Stomach (tissue), 19 donors: ENCODE results near the gene PHLDA1. TPM values are rescaled to one million over a fixed set of nuclear protein-coding genes. Genes with fewer than 3 reads are reported as not detected.

Experiments used
- DNase-seq, 2 donors: peaks; one replicate each; pipeline versions ENCODE4 v3.0.0 to v3.0.0-alpha.2; 2013 to 2019
- H3K27ac ChIP-seq, 5 donors: fragments of 200-600 bp in 4 of 5; sonication (generic) in 4 of 5; one replicate each; pipeline ENCODE4 v1.5.1; 2013 to 2019; ENCODE audit warnings: mild to moderate bottlenecking in 1 of 5, moderate library complexity in 1 of 5
- H3K27me3 ChIP-seq, 3 donors: fragments of 200-600 bp; sonication (generic); one replicate each; pipeline ENCODE4 v1.5.1; 2017 to 2019; ENCODE audit warnings: mixed run types in 1 of 3
- H3K36me3 ChIP-seq, 4 donors: fragments of 200-600 bp; sonication (generic); 1 replicate in 3 of 4; 2 replicates in 1 of 4; pipeline ENCODE4 v1.5.1; 2016 to 2019
- H3K4me1 ChIP-seq, 4 donors: fragments of 200-600 bp; sonication (generic); one replicate each; pipeline ENCODE4 v1.5.1; 2016 to 2019
- H3K4me3 ChIP-seq, 4 donors: fragments of 200-600 bp; sonication (generic) in 3 of 4; one replicate each; pipeline ENCODE4 v1.5.1; 2016 to 2019; ENCODE audit warnings: mild to moderate bottlenecking in 1 of 4
- H3K9me3 ChIP-seq, 4 donors: fragments of 200-600 bp; sonication (generic); one replicate each; pipeline ENCODE4 v1.5.1; 2016 to 2019
- CTCF ChIP-seq, 7 experiments: fragments of 450-650 bp in 4 of 7; fragments of 200-600 bp in 3 of 7; sonication (generic) in 3 of 7; IDR thresholded peaks; one replicate each; pipeline ENCODE4 v1.5.1; 2016 to 2019; ENCODE audit warnings: antibody characterized with exemption in 7 of 7, control low read depth in 2 of 7, mild to moderate bottlenecking in 1 of 7
- EP300 ChIP-seq: sonication (generic); formaldehyde crosslinking; IDR thresholded peaks from one replicate; pipeline ENCODE4 v1.6.1; 2017; ENCODE audit warnings: antibody characterized with exemption
- POLR2A ChIP-seq, 4 donors: fragments of 450-650 bp; IDR thresholded peaks; one replicate each; pipeline ENCODE4 v1.6.1; 2016; ENCODE audit warnings: antibody characterized with exemption in 4 of 4, control low read depth in 2 of 4, mild to moderate bottlenecking in 1 of 4, moderate library complexity in 1 of 4
- POLR2AphosphoS5 ChIP-seq, 3 donors: sonication (generic); formaldehyde crosslinking; IDR thresholded peaks; one replicate each; pipeline ENCODE4 v1.6.1; 2016; ENCODE audit warnings: antibody characterized with exemption in 3 of 3
- WGBS, 5 donors: extraction: QIAGEN DNeasy Blood & Tissue Kit in 3 of 5; methylation state at CpG; one replicate each; pipeline versions ENCODE4 v1.1.5 to v1.1.7; 2013 to 2018; 5-methylcytosine and 5-hydroxymethylcytosine counted together
- intact Hi-C: fragments of 100-400 bp; cut with DNase I; formaldehyde crosslinking; loops from one replicate; pipeline ENCODE4 v1.15.1; 2023; ENCODE audit warnings: low total_unique reads
- long read RNA-seq, 10 donors: transcript quantifications; one replicate each; lab custom pipeline, GENCODE V29; 2026
- polyA plus RNA-seq, 3 donors: library from polyadenylated mRNA; stranded (reverse); fragments of 200-250 nt; gene quantifications; one replicate each; pipeline ENCODE4 v1.2.3, GENCODE V29; 2013
- total RNA-seq, 5 donors: library from RNA; depleted of rRNA; stranded (reverse); fragments of >200 nt; gene quantifications; one replicate each; pipeline versions ENCODE4 v1.1.0 to v1.2.3, GENCODE V29; 2014 to 2016
- donor health status: healthy with polysubstance abuse.
- donor health status: Bipolar disorder and iron deficiency.
- donor health status: healthy.

Gene PHLDA1
- total RNA-seq (10 to 100 TPM in 4 of 5 donors, 1 to 10 TPM in 1; 4.9 to 62.4 (median 12.5) TPM), polyA plus RNA-seq (10 to 100 TPM; 15.3 to 26.5 (median 17.7) TPM)
- long read RNA-seq, donor 1, full-length matches to known transcripts = 8 of 8 reads
- long read RNA-seq, donor 1, partial matches to known transcripts = 0 of 8 reads
- long read RNA-seq, donor 1, other reads (novel, unspliced or antisense) = 0 of 8 reads
- long read RNA-seq, donor 2, full-length matches to known transcripts = 12 of 12 reads
- long read RNA-seq, donor 2, partial matches to known transcripts = 0 of 12 reads
- long read RNA-seq, donor 2, other reads (novel, unspliced or antisense) = 0 of 12 reads
- long read RNA-seq, donor 3, full-length matches to known transcripts = 34 of 34 reads
- long read RNA-seq, donor 3, partial matches to known transcripts = 0 of 34 reads
- long read RNA-seq, donor 3, other reads (novel, unspliced or antisense) = 0 of 34 reads
- long read RNA-seq, donor 4, full-length matches to known transcripts = 5 of 5 reads
- long read RNA-seq, donor 4, partial matches to known transcripts = 0 of 5 reads
- long read RNA-seq, donor 4, other reads (novel, unspliced or antisense) = 0 of 5 reads
- long read RNA-seq, donor 5, full-length matches to known transcripts = 41 of 41 reads
- long read RNA-seq, donor 5, partial matches to known transcripts = 0 of 41 reads
- long read RNA-seq, donor 5, other reads (novel, unspliced or antisense) = 0 of 41 reads
- long read RNA-seq, donor 6, full-length matches to known transcripts = 54 of 54 reads
- long read RNA-seq, donor 6, partial matches to known transcripts = 0 of 54 reads
- long read RNA-seq, donor 6, other reads (novel, unspliced or antisense) = 0 of 54 reads
- long read RNA-seq, donor 7, full-length matches to known transcripts = 25 of 25 reads
- long read RNA-seq, donor 7, partial matches to known transcripts = 0 of 25 reads
- long read RNA-seq, donor 7, other reads (novel, unspliced or antisense) = 0 of 25 reads
- long read RNA-seq, donor 8, full-length matches to known transcripts = 50 of 56 reads
- long read RNA-seq, donor 8, partial matches to known transcripts = 6 of 56 reads
- long read RNA-seq, donor 8, other reads (novel, unspliced or antisense) = 0 of 56 reads
- long read RNA-seq, donor 9, full-length matches to known transcripts = 28 of 79 reads
- long read RNA-seq, donor 9, partial matches to known transcripts = 51 of 79 reads
- long read RNA-seq, donor 9, other reads (novel, unspliced or antisense) = 0 of 79 reads
- long read RNA-seq, donor 10, full-length matches to known transcripts = 4 of 4 reads
- long read RNA-seq, donor 10, partial matches to known transcripts = 0 of 4 reads
- long read RNA-seq, donor 10, other reads (novel, unspliced or antisense) = 0 of 4 reads

- Histone ChIP-seq H3K4me1 (peaks cover 0 to 51% (median 27%) of the 10 kb centered on the region in 4 donors), H3K36me3 (no peaks in the 10 kb centered on the region), H3K9me3 (no peaks in the 10 kb centered on the region), H3K27me3 (no peaks in the 10 kb centered on the region), H3K4me3 (peak within 1 kb of the TSS; percentile 69 to 83 (median 79)), H3K27ac (peak within 1 kb of the TSS; percentile 86 to 98 (median 95))
- intact Hi-C loops = no loop called here
- peak; percentile 94 to 98 for DNase-seq
- TF ChIP-seq CTCF (IDR thresholded peaks at IDR 0.05) = peak in 5 of 7 experiments; percentile 34 to 74 (median 61)
- TF ChIP-seq POLR2A (IDR thresholded peaks at IDR 0.05) = peak in 2 of 4 donors; percentile 40 to 53
- TF ChIP-seq POLR2AphosphoS5 (IDR thresholded peaks at IDR 0.05) = peak in 2 of 3 donors; percentile 87
- TF ChIP-seq EP300 = no peak
- WGBS, 5 donors = 0 to 1% (median 1%) methylated on average over 4 to 67 of the region's 67 CpGs
Measured at GRCh38 chr12:76031414-76032042, at the start of gene PHLDA1. TSS of gene PHLDA1 (minus strand) at chr12:76031776.

- TF ChIP-seq POLR2AphosphoS5 (IDR thresholded peaks at IDR 0.05) = no peak
- no peak for TF ChIP-seq POLR2A (IDR thresholded peaks at IDR 0.05)
- no peak for TF ChIP-seq CTCF (IDR thresholded peaks at IDR 0.05)
- TF ChIP-seq EP300 = no peak
- peaks cover 15 to 52% (median 37%) of the 10 kb centered on the region in 4 donors for H3K4me1 ChIP-seq
- WGBS, 5 donors = 40 to 62% (median 46%) methylated on average over 6 of the region's 6 CpGs
- H3K27ac ChIP-seq = no peak overlapping the region
- H3K36me3 ChIP-seq = no peaks in the 10 kb centered on the region
- H3K27me3 ChIP-seq = no peaks in the 10 kb centered on the region
- no peak overlapping the region for H3K4me3 ChIP-seq
- intact Hi-C loops = no loop called here
- DNase-seq = no peak
- H3K9me3 ChIP-seq = peaks cover 0 to 14% (median 0%) of the 10 kb centered on the region in 4 donors
Measured at GRCh38 chr12:76080729-76081415, 49.3 kb upstream of the PHLDA1 start.

GRCh38 chr12:76080017-76080728 lies 48.6 kb upstream of the PHLDA1 start:
- H3K27ac ChIP-seq = no peak overlapping the region
- H3K36me3 ChIP-seq = no peaks in the 10 kb centered on the region
- intact Hi-C loops = no loop called here
- DNase-seq = no peak
- H3K4me3 ChIP-seq = no peak overlapping the region
- H3K9me3 ChIP-seq = peaks cover 0 to 14% (median 0%) of the 10 kb centered on the region in 4 donors
- TF ChIP-seq CTCF (IDR thresholded peaks at IDR 0.05) (no peak), POLR2A (IDR thresholded peaks at IDR 0.05) (no peak), POLR2AphosphoS5 (IDR thresholded peaks at IDR 0.05) (no peak), EP300 (no peak)
- H3K27me3 ChIP-seq = no peaks in the 10 kb centered on the region
- H3K4me1 ChIP-seq = peaks cover 15 to 54% (median 35%) of the 10 kb centered on the region in 4 donors
- whole genome bisulfite sequencing, 5 donors = 69 to 86% (median 83%) methylated on average over 2 of the region's 2 CpGs
